ENCODE data around the gene C1QL2.

C1QL2 gene

GRCh38 chr2:119190321-119191111, 32.0 kb upstream of the C1QL2 start:
- H3K9me3 ChIP-seq (ENCODE audit: insufficient read depth, low read length), result no peaks in the 10 kb centered on the region
- no peak overlapping the region for H3K4me3 ChIP-seq (ENCODE audit: insufficient read length, low read depth)
- no peaks in the 10 kb centered on the region for H3K36me3 ChIP-seq (ENCODE audit: insufficient read depth, insufficient read length, low read length)
- H3K4me1 ChIP-seq (ENCODE audit: insufficient read depth, insufficient read length), result no peaks in the 10 kb centered on the region
- TF ChIP-seq SUZ12 (IDR thresholded peaks at IDR 0.05; ENCODE audit: extremely low read depth, insufficient read depth, insufficient read length) (no peak), YY1 (IDR thresholded peaks at IDR 0.05; ENCODE audit: insufficient read depth, insufficient read length) (no peak), ZNF274 (IDR thresholded peaks at IDR 0.05; ENCODE audit: low read depth, low read length) (no peak)
- H3K9ac ChIP-seq (ENCODE audit: insufficient read length, low read depth), result no peak overlapping the region
- no peak for DNase-seq (ENCODE audit: low read depth, low spot score)
- H3K27me3 ChIP-seq (ENCODE audit: insufficient read depth, insufficient read length), result peaks cover 3% of the 10 kb centered on the region

- H3K9ac ChIP-seq (ENCODE audit: insufficient read length, low read depth), result no peak overlapping the region
- peaks cover 2% of the 10 kb centered on the region for H3K4me1 ChIP-seq (ENCODE audit: insufficient read depth, insufficient read length)
- no peak for DNase-seq (ENCODE audit: low read depth, low spot score)
These were observed 26.0 kb upstream of the C1QL2 start for GRCh38 chr2:119184512-119184911.

GRCh38 chr2:119181791-119182445, 23.4 kb upstream of the C1QL2 start:
- Histone ChIP-seq H3K9ac (ENCODE audit: insufficient read length, low read depth) (peak overlapping the region; percentile 13), H3K9me3 (ENCODE audit: insufficient read depth, low read length) (no peaks in the 10 kb centered on the region), H3K27me3 (ENCODE audit: insufficient read depth, insufficient read length) (no peaks in the 10 kb centered on the region), H3K4me3 (ENCODE audit: insufficient read length, low read depth) (no peak overlapping the region), H3K36me3 (ENCODE audit: insufficient read depth, insufficient read length, low read length) (no peaks in the 10 kb centered on the region), H3K4me1 (ENCODE audit: insufficient read depth, insufficient read length) (peaks cover 7% of the 10 kb centered on the region)
- TF ChIP-seq SUZ12 (IDR thresholded peaks at IDR 0.05; ENCODE audit: extremely low read depth, insufficient read depth, insufficient read length) (no peak), ZNF274 (IDR thresholded peaks at IDR 0.05; ENCODE audit: low read depth, low read length) (no peak), YY1 (IDR thresholded peaks at IDR 0.05; ENCODE audit: insufficient read depth, insufficient read length) (no peak)
- no peak for DNase-seq (ENCODE audit: low read depth, low spot score)

More at GRCh38 chr2:119184512-119184911, 26.0 kb upstream of the C1QL2 start:
- TF ChIP-seq SUZ12 (IDR thresholded peaks at IDR 0.05; ENCODE audit: extremely low read depth, insufficient read depth, insufficient read length) (no peak), YY1 (IDR thresholded peaks at IDR 0.05; ENCODE audit: insufficient read depth, insufficient read length) (no peak), ZNF274 (IDR thresholded peaks at IDR 0.05; ENCODE audit: low read depth, low read length) (no peak)
- no peak overlapping the region for H3K4me3 ChIP-seq (ENCODE audit: insufficient read length, low read depth)
- no peaks in the 10 kb centered on the region for H3K27me3 ChIP-seq (ENCODE audit: insufficient read depth, insufficient read length)
- H3K36me3 ChIP-seq (ENCODE audit: insufficient read depth, insufficient read length, low read length), result no peaks in the 10 kb centered on the region
- no peaks in the 10 kb centered on the region for H3K9me3 ChIP-seq (ENCODE audit: insufficient read depth, low read length)

- H3K4me3 ChIP-seq (ENCODE audit: insufficient read length, low read depth), result no peak overlapping the region
- no peak for TF ChIP-seq ZNF274 (IDR thresholded peaks at IDR 0.05; ENCODE audit: low read depth, low read length)
- no peak for TF ChIP-seq SUZ12 (IDR thresholded peaks at IDR 0.05; ENCODE audit: extremely low read depth, insufficient read depth, insufficient read length)
- no peak for TF ChIP-seq YY1 (IDR thresholded peaks at IDR 0.05; ENCODE audit: insufficient read depth, insufficient read length)
- H3K27me3 ChIP-seq (ENCODE audit: insufficient read depth, insufficient read length), result no peaks in the 10 kb centered on the region
- no peak overlapping the region for H3K9ac ChIP-seq (ENCODE audit: insufficient read length, low read depth)
- no peaks in the 10 kb centered on the region for H3K36me3 ChIP-seq (ENCODE audit: insufficient read depth, insufficient read length, low read length)
- H3K9me3 ChIP-seq (ENCODE audit: insufficient read depth, low read length), result no peaks in the 10 kb centered on the region
- DNase-seq (ENCODE audit: low read depth, low spot score), result no peak
- peaks cover 7% of the 10 kb centered on the region for H3K4me1 ChIP-seq (ENCODE audit: insufficient read depth, insufficient read length)
These were observed 22.8 kb upstream of the C1QL2 start for GRCh38 chr2:119181391-119181790.

- H3K9ac ChIP-seq (ENCODE audit: insufficient read length, low read depth), result no peak overlapping the region
- DNase-seq (ENCODE audit: low read depth, low spot score), result no peak
- H3K4me1 ChIP-seq (ENCODE audit: insufficient read depth, insufficient read length), result peaks cover 7% of the 10 kb centered on the region
- TF ChIP-seq YY1 (IDR thresholded peaks at IDR 0.05; ENCODE audit: insufficient read depth, insufficient read length) (no peak), SUZ12 (IDR thresholded peaks at IDR 0.05; ENCODE audit: extremely low read depth, insufficient read depth, insufficient read length) (no peak), ZNF274 (IDR thresholded peaks at IDR 0.05; ENCODE audit: low read depth, low read length) (no peak)
- no peaks in the 10 kb centered on the region for H3K27me3 ChIP-seq (ENCODE audit: insufficient read depth, insufficient read length)
- H3K36me3 ChIP-seq (ENCODE audit: insufficient read depth, insufficient read length, low read length), result no peaks in the 10 kb centered on the region
- H3K4me3 ChIP-seq (ENCODE audit: insufficient read length, low read depth), result no peak overlapping the region
- H3K9me3 ChIP-seq (ENCODE audit: insufficient read depth, low read length), result no peaks in the 10 kb centered on the region
These were observed 22.3 kb upstream of the C1QL2 start for GRCh38 chr2:119180892-119181291.

GRCh38 chr2:119179991-119180390, 21.4 kb upstream of the C1QL2 start:
- no peak overlapping the region for H3K9ac ChIP-seq (ENCODE audit: insufficient read length, low read depth)
- no peak overlapping the region for H3K4me3 ChIP-seq (ENCODE audit: insufficient read length, low read depth)
- H3K4me1 ChIP-seq (ENCODE audit: insufficient read depth, insufficient read length), result peaks cover 7% of the 10 kb centered on the region
- no peak for DNase-seq (ENCODE audit: low read depth, low spot score)
- H3K36me3 ChIP-seq (ENCODE audit: insufficient read depth, insufficient read length, low read length), result no peaks in the 10 kb centered on the region
- TF ChIP-seq ZNF274 (IDR thresholded peaks at IDR 0.05; ENCODE audit: low read depth, low read length) (no peak), YY1 (IDR thresholded peaks at IDR 0.05; ENCODE audit: insufficient read depth, insufficient read length) (no peak), SUZ12 (IDR thresholded peaks at IDR 0.05; ENCODE audit: extremely low read depth, insufficient read depth, insufficient read length) (no peak)
- H3K9me3 ChIP-seq (ENCODE audit: insufficient read depth, low read length), result no peaks in the 10 kb centered on the region; the same call in 1 of the 2 replicates
- no peaks in the 10 kb centered on the region for H3K27me3 ChIP-seq (ENCODE audit: insufficient read depth, insufficient read length)

- Histone ChIP-seq H3K27me3 (ENCODE audit: insufficient read depth, insufficient read length) (no peaks in the 10 kb centered on the region), H3K36me3 (ENCODE audit: insufficient read depth, insufficient read length, low read length) (no peaks in the 10 kb centered on the region), H3K9me3 (ENCODE audit: insufficient read depth, low read length) (no peaks in the 10 kb centered on the region; the same call in 1 of the 2 replicates), H3K4me3 (ENCODE audit: insufficient read length, low read depth) (no peak overlapping the region), H3K4me1 (ENCODE audit: insufficient read depth, insufficient read length) (peaks cover 7% of the 10 kb centered on the region), H3K9ac (ENCODE audit: insufficient read length, low read depth) (no peak overlapping the region)
- no peak for TF ChIP-seq YY1 (IDR thresholded peaks at IDR 0.05; ENCODE audit: insufficient read depth, insufficient read length)
- TF ChIP-seq SUZ12 (IDR thresholded peaks at IDR 0.05; ENCODE audit: extremely low read depth, insufficient read depth, insufficient read length), result no peak
- no peak for TF ChIP-seq ZNF274 (IDR thresholded peaks at IDR 0.05; ENCODE audit: low read depth, low read length)
- DNase-seq (ENCODE audit: low read depth, low spot score), result no peak
These were observed 20.7 kb upstream of the C1QL2 start for GRCh38 chr2:119179202-119179601.
